Right lobe of liver (tissue), 6 donors: ENCODE results near the gene TIMP4. TPM values are rescaled to one million over a fixed set of nuclear protein-coding genes. Genes with fewer than 3 reads are reported as not detected.
A peak's percentile ranks its signal among the peaks of the same experiment; 100 is the strongest.

Experiments used
- ATAC-seq, 4 donors: fragments of 200-7000 bp; cut with Tn5 transposase; one replicate each; pipeline ENCODE4 v1.9.1; 2020; ENCODE audit warnings: mild to moderate bottlenecking in 4 of 4, moderate library complexity in 4 of 4
- DNase-seq, 3 donors: peaks; one replicate each; pipeline ENCODE4 v3.0.0-alpha.2; 2020
- H3K27ac ChIP-seq, 3 donors: fragments of 200-600 bp; one replicate each; pipeline ENCODE4 v1.8.0; 2022
- H3K27me3 ChIP-seq, 2 donors: fragments of 200-600 bp; one replicate each; pipeline ENCODE4 v1.8.0; 2022
- H3K36me3 ChIP-seq, 4 donors: fragments of 200-600 bp; sonication (generic) in 1 of 4; one replicate each; pipeline versions ENCODE4 v1.5.1 to v1.8.0; 2017 to 2022; ENCODE audit warnings: control low read depth in 1 of 4
- H3K4me1 ChIP-seq, 4 donors: fragments of 200-600 bp; sonication (generic) in 1 of 4; one replicate each; pipeline versions ENCODE4 v1.5.1 to v1.8.0; 2017 to 2022; ENCODE audit warnings: control low read depth in 1 of 4
- H3K4me3 ChIP-seq, 3 donors: fragments of 200-600 bp; one replicate each; pipeline ENCODE4 v1.8.0; 2022
- H3K9me3 ChIP-seq, 4 donors: fragments of 200-600 bp; sonication (generic) in 1 of 4; one replicate each; pipeline versions ENCODE4 v1.5.1 to v1.8.0; 2017 to 2022; ENCODE audit warnings: control low read depth in 1 of 4
- POLR2A ChIP-seq: fragments of 450-650 bp; IDR thresholded peaks from one replicate; pipeline ENCODE4 v1.6.1; 2017; ENCODE audit warnings: antibody characterized with exemption, mild to moderate bottlenecking
- WGBS: methylation state at CpG from one replicate; pipeline ENCODE4 v1.1.6; 2018; ENCODE audit warnings: low coverage, low lambda C conversion rate; ENCODE audit not compliant: insufficient coverage; ENCODE audit errors: missing lambda C conversion rate; 5-methylcytosine and 5-hydroxymethylcytosine counted together
- intact Hi-C, 2 donors: fragments of 100-400 bp; cut with DNase I; formaldehyde crosslinking; loops; one replicate each; pipeline versions ENCODE4 v1.11.2 to v1.14.1; 2022
- total RNA-seq, 6 experiments: library from RNA; depleted of rRNA in 2 of 6; stranded (reverse); fragments of >200 nt in 2 of 6; fragmentation: NEBNext Ultra II Directional in 3 of 6; extraction: Animal tissue kit (Norgen Biotek cat#: 25700) in 3 of 6; gene quantifications; one replicate each; pipeline versions ENCODE4 v1.1.0 to v1.2.4, GENCODE V29; 2016 to 2023
- TF ChIP-seq, protein P1 (sequence below), 4 donors: fragments of 200-600 bp in 3 of 4; fragments of 450-650 bp in 1 of 4; IDR thresholded peaks; one replicate each; pipeline versions ENCODE4 v1.5.1 to v1.8.0; 2016 to 2022; ENCODE audit warnings: antibody characterized with exemption in 4 of 4, mild to moderate bottlenecking in 2 of 4
- donor health status: DM: no; HTN: yes; CAD: no.
- donor health status: DM: no; HTN: no; CAD: no.
- donor health status: DM: no; HTN: no; CAD: no.
- donor health status: DM: no; HTN: yes; CAD: no.
- donor health status: DM: no; HTN: yes; CAD: no.

TIMP4 gene
- total RNA-seq, 6 experiments from 2014 or later = 0.35 to 2.2 (median 0.66) TPM; not detected in 1

DNA sequence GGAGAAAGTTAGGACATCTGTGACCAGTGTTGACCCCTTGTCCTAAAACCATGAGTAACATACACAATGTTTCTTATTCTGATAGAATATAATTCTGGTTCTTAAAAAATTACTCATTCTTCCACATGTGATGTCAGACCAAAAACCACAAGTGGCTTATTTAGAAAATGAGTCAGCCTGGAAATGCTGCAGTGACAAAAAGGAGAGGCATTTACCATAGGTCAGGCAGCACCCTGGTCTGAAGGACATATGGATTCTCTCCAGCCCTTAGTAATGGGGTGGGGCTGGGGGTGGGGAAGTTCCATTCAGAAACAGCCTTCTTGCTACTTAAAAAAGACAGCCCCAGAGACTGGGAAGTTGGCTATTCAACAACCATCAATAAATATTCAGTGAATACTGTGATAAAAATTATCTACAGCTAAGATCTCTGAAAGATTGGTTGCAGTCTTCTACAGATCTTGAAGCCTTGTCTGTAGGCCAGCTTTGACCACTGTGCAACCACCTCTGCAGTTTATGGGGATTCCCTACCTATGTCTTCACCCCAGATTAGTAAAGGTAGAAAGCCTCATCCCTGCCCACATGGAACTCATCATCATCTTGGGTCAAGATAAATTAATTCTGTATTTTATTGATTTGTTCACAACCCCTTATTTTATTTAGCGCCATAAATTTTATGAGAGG is 34.9 kb upstream of the TIMP4 start:
- ATAC-seq (peak; percentile 54 to 84 (median 66)), DNase-seq (peak in 1 of 3 donors; percentile 34)
- no peak overlapping the region for H3K27ac ChIP-seq
- 94% methylated on average over 1 of the region's 1 CpG for WGBS
- no peak for TF ChIP-seq POLR2A
- TF ChIP-seq, protein P1, sequence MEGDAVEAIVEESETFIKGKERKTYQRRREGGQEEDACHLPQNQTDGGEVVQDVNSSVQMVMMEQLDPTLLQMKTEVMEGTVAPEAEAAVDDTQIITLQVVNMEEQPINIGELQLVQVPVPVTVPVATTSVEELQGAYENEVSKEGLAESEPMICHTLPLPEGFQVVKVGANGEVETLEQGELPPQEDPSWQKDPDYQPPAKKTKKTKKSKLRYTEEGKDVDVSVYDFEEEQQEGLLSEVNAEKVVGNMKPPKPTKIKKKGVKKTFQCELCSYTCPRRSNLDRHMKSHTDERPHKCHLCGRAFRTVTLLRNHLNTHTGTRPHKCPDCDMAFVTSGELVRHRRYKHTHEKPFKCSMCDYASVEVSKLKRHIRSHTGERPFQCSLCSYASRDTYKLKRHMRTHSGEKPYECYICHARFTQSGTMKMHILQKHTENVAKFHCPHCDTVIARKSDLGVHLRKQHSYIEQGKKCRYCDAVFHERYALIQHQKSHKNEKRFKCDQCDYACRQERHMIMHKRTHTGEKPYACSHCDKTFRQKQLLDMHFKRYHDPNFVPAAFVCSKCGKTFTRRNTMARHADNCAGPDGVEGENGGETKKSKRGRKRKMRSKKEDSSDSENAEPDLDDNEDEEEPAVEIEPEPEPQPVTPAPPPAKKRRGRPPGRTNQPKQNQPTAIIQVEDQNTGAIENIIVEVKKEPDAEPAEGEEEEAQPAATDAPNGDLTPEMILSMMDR (IDR thresholded peaks at IDR 0.05) = no peak
- H3K36me3 ChIP-seq = no peaks in the 10 kb centered on the region
- no peaks in the 10 kb centered on the region for H3K9me3 ChIP-seq
- H3K4me3 ChIP-seq = no peak overlapping the region
- H3K27me3 ChIP-seq = no peaks in the 10 kb centered on the region
- intact Hi-C loops = no loop called here
- peaks cover 0 to 9% (median 0%) of the 10 kb centered on the region in 4 donors for H3K4me1 ChIP-seq

DNA sequence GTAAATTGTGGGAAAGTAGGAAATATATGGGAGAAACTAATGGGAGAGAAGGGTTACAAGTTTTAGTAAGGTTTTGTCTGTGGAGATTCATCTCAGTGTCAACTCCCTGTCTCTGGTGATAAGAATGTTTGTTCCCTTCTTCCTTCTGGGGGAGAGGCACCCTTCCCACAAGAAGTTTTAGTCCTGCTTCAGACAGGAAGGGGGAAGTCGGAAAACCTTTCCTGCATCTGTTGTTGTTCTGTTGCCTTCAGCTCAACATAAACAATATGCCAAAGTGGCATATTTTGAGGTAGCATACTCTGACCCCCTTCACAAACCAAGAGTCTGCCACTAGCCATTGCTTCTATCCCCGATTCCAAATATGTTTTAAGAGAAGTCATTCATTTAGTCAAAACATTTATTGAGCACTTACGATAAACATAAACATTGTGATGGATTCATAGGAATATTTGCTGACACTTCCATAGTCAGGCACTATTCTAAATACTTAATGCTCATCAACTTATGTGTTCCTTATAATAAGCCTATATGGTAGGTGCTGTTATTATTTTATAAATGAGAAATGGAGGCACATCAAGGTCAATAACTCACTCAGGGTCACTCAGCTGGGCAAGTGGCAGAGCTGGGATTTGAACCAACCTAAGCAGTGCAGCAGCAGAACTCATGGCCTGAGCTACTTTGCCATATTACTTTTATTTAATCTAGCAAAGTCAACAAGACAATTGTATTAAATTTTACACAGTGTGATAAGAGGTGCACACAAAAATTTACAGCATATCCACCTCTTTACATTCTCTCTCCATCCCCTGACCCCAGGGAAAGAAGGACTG is 34.2 kb upstream of the TIMP4 start:
- no peak overlapping the region for H3K4me3 ChIP-seq
- H3K9me3 ChIP-seq = no peaks in the 10 kb centered on the region
- H3K4me1 ChIP-seq = peaks cover 0 to 9% (median 0%) of the 10 kb centered on the region in 4 donors
- no peak overlapping the region for H3K27ac ChIP-seq
- DNase-seq = no peak
- TF ChIP-seq, protein P1 (IDR thresholded peaks at IDR 0.05) = no peak
- no peak for TF ChIP-seq POLR2A
- no peaks in the 10 kb centered on the region for H3K36me3 ChIP-seq
- 85% methylated on average over 3 of the region's 3 CpGs for WGBS
- ATAC-seq = no peak
- H3K27me3 ChIP-seq = no peaks in the 10 kb centered on the region
- intact Hi-C loops = no loop called here

DNA sequence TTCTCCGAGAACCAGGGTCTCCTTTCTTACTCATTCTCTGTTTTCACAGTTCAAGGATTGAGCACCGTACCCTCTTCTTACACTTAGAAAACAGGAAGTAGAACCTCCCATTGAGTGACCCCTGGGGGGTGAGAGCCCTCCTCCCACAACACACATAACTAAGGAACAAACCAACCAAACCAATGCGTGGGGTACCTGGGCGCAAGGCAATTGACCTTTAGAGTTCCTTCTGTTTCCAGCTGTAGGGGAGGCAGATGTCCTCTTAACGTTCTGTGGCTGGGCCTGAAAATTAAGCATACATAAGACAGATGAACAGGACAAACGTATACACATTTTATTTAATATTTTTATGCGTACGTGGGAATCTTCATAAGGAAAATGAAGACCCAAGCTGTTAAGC is 33.5 kb upstream of the TIMP4 start:
- ATAC-seq (no peak), DNase-seq (no peak)
- Histone ChIP-seq H3K27me3 (no peaks in the 10 kb centered on the region), H3K4me1 (peaks cover 0 to 9% (median 0%) of the 10 kb centered on the region in 4 donors), H3K27ac (no peak overlapping the region), H3K36me3 (no peaks in the 10 kb centered on the region), H3K4me3 (no peak overlapping the region), H3K9me3 (no peaks in the 10 kb centered on the region)
- TF ChIP-seq, protein P1 (IDR thresholded peaks at IDR 0.05) = no peak
- no peak for TF ChIP-seq POLR2A
- 81% methylated on average over 8 of the region's 8 CpGs for WGBS
- intact Hi-C loops = no loop called here

DNA sequence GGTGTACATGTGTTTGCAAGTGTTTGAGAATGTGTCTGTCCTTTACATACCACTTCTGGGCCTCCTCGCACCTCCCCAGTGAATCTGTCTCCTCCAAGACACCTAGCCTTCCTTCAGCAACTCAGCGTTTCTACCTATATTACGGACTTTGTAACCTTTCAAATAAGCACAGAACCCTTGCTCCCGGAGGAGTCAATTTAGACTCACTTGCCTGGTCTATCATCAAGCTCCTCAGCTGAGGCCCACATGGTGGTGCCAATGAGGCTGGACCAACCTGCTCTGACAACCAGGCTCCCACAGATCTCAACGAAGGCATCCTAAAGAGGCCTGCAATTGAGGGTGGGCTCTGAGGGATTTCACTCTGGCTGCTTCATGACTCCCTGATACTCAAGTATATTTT is 32.8 kb upstream of the TIMP4 start:
- Histone ChIP-seq H3K27me3 (no peaks in the 10 kb centered on the region), H3K4me3 (no peak overlapping the region), H3K36me3 (no peaks in the 10 kb centered on the region), H3K27ac (no peak overlapping the region), H3K9me3 (no peaks in the 10 kb centered on the region), H3K4me1 (peaks cover 0 to 9% (median 0%) of the 10 kb centered on the region in 4 donors)
- DNase-seq = no peak
- 90% methylated on average over 2 of the region's 5 CpGs for WGBS
- no peak for TF ChIP-seq POLR2A
- TF ChIP-seq, protein P1 (IDR thresholded peaks at IDR 0.05) = no peak
- no peak for ATAC-seq
- intact Hi-C loops = no loop called here
